ENCODE results near the gene ITGB1BP1. TPM values are rescaled to one million over a fixed set of nuclear protein-coding genes. Genes with fewer than 3 reads are reported as not detected.

The ITGB1BP1 gene
- total and polyA plus RNA-seq, 9 of the 15 experiments (the other 6 are each of a cell fraction or from before 2014, with no cell fraction given) = 37.8 to 95.3 (median 50.4) TPM

DNA sequence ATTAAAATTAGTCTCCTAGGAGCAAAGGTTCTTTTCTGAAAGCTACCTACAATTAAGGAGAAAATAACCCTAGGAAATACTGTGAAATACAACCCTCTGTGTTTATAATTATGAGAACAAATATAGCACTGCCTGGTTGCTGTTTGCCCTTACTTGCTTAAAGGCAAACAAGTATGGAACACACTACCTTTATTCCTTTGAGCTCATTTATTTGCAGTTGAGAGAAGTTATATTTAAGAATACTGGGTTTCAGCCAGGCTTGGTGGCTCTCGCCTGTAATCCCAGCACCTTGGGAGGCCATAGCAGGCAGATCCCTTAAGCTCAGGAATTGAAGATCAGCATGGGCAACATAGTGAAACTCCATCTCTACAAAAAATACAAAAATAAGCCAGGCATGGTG lies 27.9 kb upstream of the ITGB1BP1 start:
- ChIA-PET CTCF (ENCODE audit: low intra/inter-chr PET ratio) (no interaction called here), POLR2A (interaction anchor here (0.6 kb wide), 1 partner anchor 285 kb away, joined by 3 read pairs; no protein-coding TSS in a partner anchor)
- WGBS (ENCODE audit: insufficient coverage, low coverage, missing lambda C conversion rate) = 87% methylated on average over 1 of the region's 1 CpG
- Histone ChIP-seq H3K27ac (ENCODE audit: extremely low read depth, low read depth, low read length) (no peak overlapping the region), H4K20me1 (replicated peaks; ENCODE audit: control insufficient read depth, insufficient read depth, low read length) (no peaks in the 10 kb centered on the region), H3K9ac (ENCODE audit: insufficient read depth in 1 of 2, low read depth in 2 of 2, low read length in 2 of 2) (no peak overlapping the region), H3K9me3 (replicated peaks; ENCODE audit: control insufficient read depth, insufficient read depth, low read depth, low read length) (no peaks in the 10 kb centered on the region), H3K79me2 (ENCODE audit: control insufficient read depth, insufficient read depth, low read length) (no peaks in the 10 kb centered on the region), H3K27me3 (ENCODE audit: control insufficient read depth in 2 of 2, insufficient read depth in 2 of 2, low read length in 2 of 2) (no peaks in the 10 kb centered on the region), H3K4me2 (ENCODE audit: insufficient read depth, low read length) (no peak overlapping the region), H3K4me1 (replicated peaks in 1 of 2; ENCODE audit: control insufficient read depth in 2 of 2, insufficient read depth in 2 of 2, low read length in 2 of 2) (no peaks in the 10 kb centered on the region), H2AFZ (ENCODE audit: low read depth, low read length) (no peak overlapping the region), H3K36me3 (ENCODE audit: control insufficient read depth, insufficient read depth, low read length) (peaks cover 73% of the 10 kb centered on the region), H3K4me3 (no peak overlapping the region), H3K9me1 (ENCODE audit: control insufficient read depth, insufficient read depth, low read length) (no peaks in the 10 kb centered on the region)
- ATAC-seq (no peak), DNase-seq (ENCODE audit: extremely low read depth in 1 of 4, low spot score in 3 of 4) (no peak), FAIRE-seq (no peak)
- intact Hi-C loops (cut with micrococcal nuclease) = no loop called here
- in situ Hi-C loops (cut with MboI) = no loop called here
- BruUV-seq (replicated peaks) = no TSS peak
- TF ChIP-seq, protein P1, sequence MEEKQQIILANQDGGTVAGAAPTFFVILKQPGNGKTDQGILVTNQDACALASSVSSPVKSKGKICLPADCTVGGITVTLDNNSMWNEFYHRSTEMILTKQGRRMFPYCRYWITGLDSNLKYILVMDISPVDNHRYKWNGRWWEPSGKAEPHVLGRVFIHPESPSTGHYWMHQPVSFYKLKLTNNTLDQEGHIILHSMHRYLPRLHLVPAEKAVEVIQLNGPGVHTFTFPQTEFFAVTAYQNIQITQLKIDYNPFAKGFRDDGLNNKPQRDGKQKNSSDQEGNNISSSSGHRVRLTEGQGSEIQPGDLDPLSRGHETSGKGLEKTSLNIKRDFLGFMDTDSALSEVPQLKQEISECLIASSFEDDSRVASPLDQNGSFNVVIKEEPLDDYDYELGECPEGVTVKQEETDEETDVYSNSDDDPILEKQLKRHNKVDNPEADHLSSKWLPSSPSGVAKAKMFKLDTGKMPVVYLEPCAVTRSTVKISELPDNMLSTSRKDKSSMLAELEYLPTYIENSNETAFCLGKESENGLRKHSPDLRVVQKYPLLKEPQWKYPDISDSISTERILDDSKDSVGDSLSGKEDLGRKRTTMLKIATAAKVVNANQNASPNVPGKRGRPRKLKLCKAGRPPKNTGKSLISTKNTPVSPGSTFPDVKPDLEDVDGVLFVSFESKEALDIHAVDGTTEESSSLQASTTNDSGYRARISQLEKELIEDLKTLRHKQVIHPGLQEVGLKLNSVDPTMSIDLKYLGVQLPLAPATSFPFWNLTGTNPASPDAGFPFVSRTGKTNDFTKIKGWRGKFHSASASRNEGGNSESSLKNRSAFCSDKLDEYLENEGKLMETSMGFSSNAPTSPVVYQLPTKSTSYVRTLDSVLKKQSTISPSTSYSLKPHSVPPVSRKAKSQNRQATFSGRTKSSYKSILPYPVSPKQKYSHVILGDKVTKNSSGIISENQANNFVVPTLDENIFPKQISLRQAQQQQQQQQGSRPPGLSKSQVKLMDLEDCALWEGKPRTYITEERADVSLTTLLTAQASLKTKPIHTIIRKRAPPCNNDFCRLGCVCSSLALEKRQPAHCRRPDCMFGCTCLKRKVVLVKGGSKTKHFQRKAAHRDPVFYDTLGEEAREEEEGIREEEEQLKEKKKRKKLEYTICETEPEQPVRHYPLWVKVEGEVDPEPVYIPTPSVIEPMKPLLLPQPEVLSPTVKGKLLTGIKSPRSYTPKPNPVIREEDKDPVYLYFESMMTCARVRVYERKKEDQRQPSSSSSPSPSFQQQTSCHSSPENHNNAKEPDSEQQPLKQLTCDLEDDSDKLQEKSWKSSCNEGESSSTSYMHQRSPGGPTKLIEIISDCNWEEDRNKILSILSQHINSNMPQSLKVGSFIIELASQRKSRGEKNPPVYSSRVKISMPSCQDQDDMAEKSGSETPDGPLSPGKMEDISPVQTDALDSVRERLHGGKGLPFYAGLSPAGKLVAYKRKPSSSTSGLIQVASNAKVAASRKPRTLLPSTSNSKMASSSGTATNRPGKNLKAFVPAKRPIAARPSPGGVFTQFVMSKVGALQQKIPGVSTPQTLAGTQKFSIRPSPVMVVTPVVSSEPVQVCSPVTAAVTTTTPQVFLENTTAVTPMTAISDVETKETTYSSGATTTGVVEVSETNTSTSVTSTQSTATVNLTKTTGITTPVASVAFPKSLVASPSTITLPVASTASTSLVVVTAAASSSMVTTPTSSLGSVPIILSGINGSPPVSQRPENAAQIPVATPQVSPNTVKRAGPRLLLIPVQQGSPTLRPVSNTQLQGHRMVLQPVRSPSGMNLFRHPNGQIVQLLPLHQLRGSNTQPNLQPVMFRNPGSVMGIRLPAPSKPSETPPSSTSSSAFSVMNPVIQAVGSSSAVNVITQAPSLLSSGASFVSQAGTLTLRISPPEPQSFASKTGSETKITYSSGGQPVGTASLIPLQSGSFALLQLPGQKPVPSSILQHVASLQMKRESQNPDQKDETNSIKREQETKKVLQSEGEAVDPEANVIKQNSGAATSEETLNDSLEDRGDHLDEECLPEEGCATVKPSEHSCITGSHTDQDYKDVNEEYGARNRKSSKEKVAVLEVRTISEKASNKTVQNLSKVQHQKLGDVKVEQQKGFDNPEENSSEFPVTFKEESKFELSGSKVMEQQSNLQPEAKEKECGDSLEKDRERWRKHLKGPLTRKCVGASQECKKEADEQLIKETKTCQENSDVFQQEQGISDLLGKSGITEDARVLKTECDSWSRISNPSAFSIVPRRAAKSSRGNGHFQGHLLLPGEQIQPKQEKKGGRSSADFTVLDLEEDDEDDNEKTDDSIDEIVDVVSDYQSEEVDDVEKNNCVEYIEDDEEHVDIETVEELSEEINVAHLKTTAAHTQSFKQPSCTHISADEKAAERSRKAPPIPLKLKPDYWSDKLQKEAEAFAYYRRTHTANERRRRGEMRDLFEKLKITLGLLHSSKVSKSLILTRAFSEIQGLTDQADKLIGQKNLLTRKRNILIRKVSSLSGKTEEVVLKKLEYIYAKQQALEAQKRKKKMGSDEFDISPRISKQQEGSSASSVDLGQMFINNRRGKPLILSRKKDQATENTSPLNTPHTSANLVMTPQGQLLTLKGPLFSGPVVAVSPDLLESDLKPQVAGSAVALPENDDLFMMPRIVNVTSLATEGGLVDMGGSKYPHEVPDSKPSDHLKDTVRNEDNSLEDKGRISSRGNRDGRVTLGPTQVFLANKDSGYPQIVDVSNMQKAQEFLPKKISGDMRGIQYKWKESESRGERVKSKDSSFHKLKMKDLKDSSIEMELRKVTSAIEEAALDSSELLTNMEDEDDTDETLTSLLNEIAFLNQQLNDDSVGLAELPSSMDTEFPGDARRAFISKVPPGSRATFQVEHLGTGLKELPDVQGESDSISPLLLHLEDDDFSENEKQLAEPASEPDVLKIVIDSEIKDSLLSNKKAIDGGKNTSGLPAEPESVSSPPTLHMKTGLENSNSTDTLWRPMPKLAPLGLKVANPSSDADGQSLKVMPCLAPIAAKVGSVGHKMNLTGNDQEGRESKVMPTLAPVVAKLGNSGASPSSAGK (IDR thresholded peaks at IDR 0.05) = no peak
- TF ChIP-seq POU5F1 (IDR thresholded peaks at IDR 0.05; ENCODE audit: borderline replicate concordance, low read depth, low read length, partially characterized antibody) = no peak
- no peak for TF ChIP-seq NFE2L1 (tag; IDR thresholded peaks at IDR 0.05; ENCODE audit: borderline replicate concordance, low read depth)
- no peak for TF ChIP-seq ZNF165 (CRISPR knock-in tag; IDR thresholded peaks at IDR 0.05; ENCODE audit: borderline replicate concordance)
- TF ChIP-seq, protein P2, sequence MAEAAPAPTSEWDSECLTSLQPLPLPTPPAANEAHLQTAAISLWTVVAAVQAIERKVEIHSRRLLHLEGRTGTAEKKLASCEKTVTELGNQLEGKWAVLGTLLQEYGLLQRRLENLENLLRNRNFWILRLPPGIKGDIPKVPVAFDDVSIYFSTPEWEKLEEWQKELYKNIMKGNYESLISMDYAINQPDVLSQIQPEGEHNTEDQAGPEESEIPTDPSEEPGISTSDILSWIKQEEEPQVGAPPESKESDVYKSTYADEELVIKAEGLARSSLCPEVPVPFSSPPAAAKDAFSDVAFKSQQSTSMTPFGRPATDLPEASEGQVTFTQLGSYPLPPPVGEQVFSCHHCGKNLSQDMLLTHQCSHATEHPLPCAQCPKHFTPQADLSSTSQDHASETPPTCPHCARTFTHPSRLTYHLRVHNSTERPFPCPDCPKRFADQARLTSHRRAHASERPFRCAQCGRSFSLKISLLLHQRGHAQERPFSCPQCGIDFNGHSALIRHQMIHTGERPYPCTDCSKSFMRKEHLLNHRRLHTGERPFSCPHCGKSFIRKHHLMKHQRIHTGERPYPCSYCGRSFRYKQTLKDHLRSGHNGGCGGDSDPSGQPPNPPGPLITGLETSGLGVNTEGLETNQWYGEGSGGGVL (CRISPR knock-in tag; IDR thresholded peaks at IDR 0.05) = no peak
- no peak for TF ChIP-seq BRCA1 (IDR thresholded peaks at IDR 0.05)
- no peak for TF ChIP-seq BRCA1 (CRISPR knock-in tag; IDR thresholded peaks at IDR 0.05)
- TF ChIP-seq FIP1L1 (IDR thresholded peaks at IDR 0.05; ENCODE audit: low read depth, low read length, poor library complexity, severe bottlenecking) = no peak
- no peak for TF ChIP-seq ZNF143 (CRISPR knock-in tag; IDR thresholded peaks at IDR 0.05)
- no peak for TF ChIP-seq CBX5 (IDR thresholded peaks at IDR 0.05; ENCODE audit: borderline replicate concordance, low read depth)
